Measurements from ENCODE around the gene RUNX1. TPM values are rescaled to one million over a fixed set of nuclear protein-coding genes. Genes with fewer than 3 reads are reported as not detected.

Gene RUNX1
- polyA plus RNA-seq, 1 of the 3 experiments (the other 2 are of a cell fraction) = 17.1 TPM

GRCh38 chr21:34807146-34807880 lies 241.8 kb downstream of the RUNX1 start (continued):
- TF ChIP-seq, protein P1, sequence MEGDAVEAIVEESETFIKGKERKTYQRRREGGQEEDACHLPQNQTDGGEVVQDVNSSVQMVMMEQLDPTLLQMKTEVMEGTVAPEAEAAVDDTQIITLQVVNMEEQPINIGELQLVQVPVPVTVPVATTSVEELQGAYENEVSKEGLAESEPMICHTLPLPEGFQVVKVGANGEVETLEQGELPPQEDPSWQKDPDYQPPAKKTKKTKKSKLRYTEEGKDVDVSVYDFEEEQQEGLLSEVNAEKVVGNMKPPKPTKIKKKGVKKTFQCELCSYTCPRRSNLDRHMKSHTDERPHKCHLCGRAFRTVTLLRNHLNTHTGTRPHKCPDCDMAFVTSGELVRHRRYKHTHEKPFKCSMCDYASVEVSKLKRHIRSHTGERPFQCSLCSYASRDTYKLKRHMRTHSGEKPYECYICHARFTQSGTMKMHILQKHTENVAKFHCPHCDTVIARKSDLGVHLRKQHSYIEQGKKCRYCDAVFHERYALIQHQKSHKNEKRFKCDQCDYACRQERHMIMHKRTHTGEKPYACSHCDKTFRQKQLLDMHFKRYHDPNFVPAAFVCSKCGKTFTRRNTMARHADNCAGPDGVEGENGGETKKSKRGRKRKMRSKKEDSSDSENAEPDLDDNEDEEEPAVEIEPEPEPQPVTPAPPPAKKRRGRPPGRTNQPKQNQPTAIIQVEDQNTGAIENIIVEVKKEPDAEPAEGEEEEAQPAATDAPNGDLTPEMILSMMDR (IDR thresholded peaks at IDR 0.05) = peak; percentile 21; the same call in 1 of the 2 replicates
- no peak for TF ChIP-seq RAD21 (IDR thresholded peaks at IDR 0.05; ENCODE audit: low read length)
- no peak for TF ChIP-seq YY1 (IDR thresholded peaks at IDR 0.05; ENCODE audit: low read depth)
- TF ChIP-seq GABPA (IDR thresholded peaks at IDR 0.05; ENCODE audit: low read depth) = no peak
- TF ChIP-seq EZH2phosphoT487 (IDR thresholded peaks at IDR 0.05; ENCODE audit: borderline replicate concordance, low read depth) = no peak
- TF ChIP-seq RXRA (IDR thresholded peaks at IDR 0.05; ENCODE audit: borderline replicate concordance, low read depth) = peak; percentile 97
- peak; percentile 52; the same call in 1 of the 2 replicates for TF ChIP-seq NFIC (IDR thresholded peaks at IDR 0.05; ENCODE audit: borderline replicate concordance)
- no peak for TF ChIP-seq MEF2A (IDR thresholded peaks at IDR 0.05; ENCODE audit: borderline replicate concordance, low read depth)
- TF ChIP-seq, protein P2, sequence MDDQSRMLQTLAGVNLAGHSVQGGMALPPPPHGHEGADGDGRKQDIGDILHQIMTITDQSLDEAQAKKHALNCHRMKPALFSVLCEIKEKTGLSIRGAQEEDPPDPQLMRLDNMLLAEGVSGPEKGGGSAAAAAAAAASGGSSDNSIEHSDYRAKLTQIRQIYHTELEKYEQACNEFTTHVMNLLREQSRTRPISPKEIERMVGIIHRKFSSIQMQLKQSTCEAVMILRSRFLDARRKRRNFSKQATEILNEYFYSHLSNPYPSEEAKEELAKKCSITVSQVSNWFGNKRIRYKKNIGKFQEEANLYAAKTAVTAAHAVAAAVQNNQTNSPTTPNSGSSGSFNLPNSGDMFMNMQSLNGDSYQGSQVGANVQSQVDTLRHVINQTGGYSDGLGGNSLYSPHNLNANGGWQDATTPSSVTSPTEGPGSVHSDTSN (IDR thresholded peaks at IDR 0.05) = peak; percentile 47; the same call in 1 of the 2 replicates
- no peak for TF ChIP-seq RCOR1 (IDR thresholded peaks at IDR 0.05; ENCODE audit: low read length)
- no peak for TF ChIP-seq NRF1 (IDR thresholded peaks at IDR 0.05; ENCODE audit: low read depth, low read length)
- no peak for TF ChIP-seq RFX5 (IDR thresholded peaks at IDR 0.05; ENCODE audit: low read length)
- TF ChIP-seq TAF1 (IDR thresholded peaks at IDR 0.05; ENCODE audit: borderline replicate concordance, low read depth, low read length) = no peak
- TF ChIP-seq FOSL2 (IDR thresholded peaks at IDR 0.05; ENCODE audit: borderline replicate concordance, low read depth) = peak; percentile 91
- peak in 1 of 2 experiments; percentile 79; a peak in 1 of 4 replicates for TF ChIP-seq EP300 (IDR thresholded peaks at IDR 0.05; ENCODE audit: borderline replicate concordance in 1 of 2, low read depth in 1 of 2, low read length in 1 of 2)
- TF ChIP-seq, protein P3, sequence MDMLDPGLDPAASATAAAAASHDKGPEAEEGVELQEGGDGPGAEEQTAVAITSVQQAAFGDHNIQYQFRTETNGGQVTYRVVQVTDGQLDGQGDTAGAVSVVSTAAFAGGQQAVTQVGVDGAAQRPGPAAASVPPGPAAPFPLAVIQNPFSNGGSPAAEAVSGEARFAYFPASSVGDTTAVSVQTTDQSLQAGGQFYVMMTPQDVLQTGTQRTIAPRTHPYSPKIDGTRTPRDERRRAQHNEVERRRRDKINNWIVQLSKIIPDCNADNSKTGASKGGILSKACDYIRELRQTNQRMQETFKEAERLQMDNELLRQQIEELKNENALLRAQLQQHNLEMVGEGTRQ (IDR thresholded peaks at IDR 0.05; ENCODE audit: borderline replicate concordance, low read depth, low read length) = no peak
- no peak for TF ChIP-seq REST (IDR thresholded peaks at IDR 0.05; ENCODE audit: low read depth, low read length)
- peak; percentile 62 for TF ChIP-seq TCF12 (IDR thresholded peaks at IDR 0.05)
- peak; percentile 62; the same call in 1 of the 2 replicates for TF ChIP-seq TEAD4 (IDR thresholded peaks at IDR 0.05; ENCODE audit: borderline replicate concordance, insufficient read depth)
